GM21528 (cell line): Measurements from ENCODE around the gene SMARCB1.

Experiments
- ATAC-seq: cut with Tn5 transposase; IDR thresholded peaks from one replicate; pipeline ENCODE4 v1.9.1; 2021; ENCODE audit warnings: mild to moderate bottlenecking, moderate library complexity; ENCODE audit not compliant: unreplicated experiment, low FRiP score

Gene SMARCB1

GRCh38 chr22:23874871-23875270, 88.1 kb downstream of the SMARCB1 start:
- no peak for ATAC-seq

GRCh38 chr22:23875801-23876200, 89.0 kb downstream of the SMARCB1 start:
- ATAC-seq: no peak

- no peak for ATAC-seq
Measured at GRCh38 chr22:23877566-23877965, 90.8 kb downstream of the SMARCB1 start.

GRCh38 chr22:23878219-23878618, 91.5 kb downstream of the SMARCB1 start:
- ATAC-seq: no peak

- ATAC-seq: no peak
Measured at GRCh38 chr22:23882370-23882769, 95.6 kb downstream of the SMARCB1 start.

GRCh38 chr22:23883658-23884057, 96.9 kb downstream of the SMARCB1 start:
- no peak for ATAC-seq

- no peak for ATAC-seq
Measured at GRCh38 chr22:23884140-23884539, 97.4 kb downstream of the SMARCB1 start.
